HG03159 (cell line): ENCODE results near the gene SLC17A3.

ENCODE experiments used
- ATAC-seq: cut with Tn5 transposase; IDR thresholded peaks from one replicate; pipeline ENCODE4 v1.9.1; 2021; ENCODE audit warnings: mild to moderate bottlenecking, moderate library complexity; ENCODE audit not compliant: unreplicated experiment

SLC17A3 gene

GRCh38 chr6:25874118-25874517 lies at the start of gene SLC17A3:
TSS of gene SLC17A3 (minus strand) at chr6:25874243. CDS start at chr6:25868387, 5,856 bp downstream.
- ATAC-seq: no peak

GRCh38 chr6:25922301-25922700 lies 48.3 kb upstream of the SLC17A3 start:
- ATAC-seq: no peak

- no peak for ATAC-seq
Measured at GRCh38 chr6:25921525-25922203, 47.6 kb upstream of the SLC17A3 start.

- no peak for ATAC-seq
Measured at GRCh38 chr6:25919657-25920056, 45.6 kb upstream of the SLC17A3 start.

- no peak for ATAC-seq
Measured at GRCh38 chr6:25918083-25918683, 44.1 kb upstream of the SLC17A3 start.

GRCh38 chr6:25916789-25917490 lies 42.9 kb upstream of the SLC17A3 start:
- ATAC-seq: no peak

- no peak for ATAC-seq
Measured at GRCh38 chr6:25916330-25916729, 42.3 kb upstream of the SLC17A3 start.

- no peak for ATAC-seq
Measured at GRCh38 chr6:25913741-25914140, 39.7 kb upstream of the SLC17A3 start.

- ATAC-seq: no peak
Measured at GRCh38 chr6:25911351-25911750, 37.3 kb upstream of the SLC17A3 start.

GRCh38 chr6:25907475-25908014 lies 33.5 kb upstream of the SLC17A3 start:
- ATAC-seq: no peak

GRCh38 chr6:25903467-25904099 lies 29.5 kb upstream of the SLC17A3 start:
- ATAC-seq: no peak

- ATAC-seq: no peak
Measured at GRCh38 chr6:25902071-25902470, 28.0 kb upstream of the SLC17A3 start.

GRCh38 chr6:25900843-25901242 lies 26.8 kb upstream of the SLC17A3 start:
- no peak for ATAC-seq

- ATAC-seq: no peak
Measured at GRCh38 chr6:25899580-25900408, 25.8 kb upstream of the SLC17A3 start.

GRCh38 chr6:25899123-25899522 lies 25.1 kb upstream of the SLC17A3 start:
- no peak for ATAC-seq

GRCh38 chr6:25898289-25898977 lies 24.4 kb upstream of the SLC17A3 start:
- ATAC-seq: no peak

GRCh38 chr6:25896252-25896651 lies 22.2 kb upstream of the SLC17A3 start:
- ATAC-seq: no peak

GRCh38 chr6:25895771-25896170 lies 21.7 kb upstream of the SLC17A3 start:
- no peak for ATAC-seq

GRCh38 chr6:25893778-25894177 lies 19.7 kb upstream of the SLC17A3 start:
- ATAC-seq: no peak

GRCh38 chr6:25892877-25893276 lies 18.8 kb upstream of the SLC17A3 start:
- ATAC-seq: no peak
